HG02610 (cell line): ENCODE results near the gene BTN1A1.
"Not testable (repeated sequence)": the region's sequence is repeated elsewhere in the genome, so short reads cannot be mapped to it uniquely, and the experiment has no call there.

Experiments
- ATAC-seq: cut with Tn5 transposase; IDR thresholded peaks from one replicate; pipeline ENCODE4 v1.9.1; 2021; ENCODE audit warnings: mild to moderate bottlenecking, moderate library complexity; ENCODE audit not compliant: unreplicated experiment

Gene BTN1A1

GRCh38 chr6:26536571-26537159 is 36.6 kb downstream of the BTN1A1 start:
- no peak for ATAC-seq

GRCh38 chr6:26537160-26537845 is 37.2 kb downstream of the BTN1A1 start:
- ATAC-seq: peak; percentile 46

DNA sequence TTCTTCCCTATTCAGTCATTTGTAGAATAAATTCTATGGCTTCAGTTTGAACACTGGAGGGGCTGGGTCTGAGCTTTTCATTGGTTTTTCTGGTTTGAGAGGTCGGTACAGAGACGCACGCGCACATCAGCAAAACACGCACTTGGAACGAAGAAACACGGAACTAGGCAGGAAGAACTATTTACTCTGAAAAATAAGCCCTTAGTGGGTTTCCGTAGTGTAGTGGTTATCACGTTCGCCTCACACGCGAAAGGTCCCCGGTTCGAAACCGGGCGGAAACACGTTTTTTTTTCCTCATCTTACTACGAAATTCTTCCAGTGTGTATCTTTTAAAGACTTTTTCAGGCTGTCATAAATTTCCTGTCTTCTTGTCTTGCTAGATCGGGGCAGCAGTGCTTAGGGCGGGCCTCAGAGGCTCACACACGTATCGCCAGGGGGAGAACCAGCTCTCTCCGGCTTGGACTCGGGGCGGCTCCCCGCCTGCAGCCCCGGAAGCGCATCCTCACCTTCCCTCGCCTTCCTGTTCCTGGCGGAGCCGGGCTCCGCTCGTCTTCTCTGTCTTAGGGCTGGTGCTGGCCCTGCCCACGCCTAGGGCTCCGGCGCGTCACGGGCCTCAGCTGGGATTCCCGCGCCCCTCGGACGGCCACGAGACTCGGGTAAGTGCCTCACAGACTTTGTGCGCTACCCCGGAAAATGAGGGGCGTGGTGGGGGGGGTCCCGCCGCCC is 37.9 kb downstream of the BTN1A1 start, which contains the start of gene HMGN4:
HMGN4 (plus strand) TSS at position 521 of the 726 bp plus-strand sequence. CDS start 6,841 bp downstream, outside the sequence.
- peak; percentile 64 for ATAC-seq

GRCh38 chr6:26538572-26538902 is 38.4 kb downstream of the BTN1A1 start:
- ATAC-seq: no peak

GRCh38 chr6:26539071-26539615 is 39.0 kb downstream of the BTN1A1 start:
- ATAC-seq: no peak

- ATAC-seq: no peak
These were observed 41.5 kb downstream of the BTN1A1 start for GRCh38 chr6:26541579-26541978.

DNA sequence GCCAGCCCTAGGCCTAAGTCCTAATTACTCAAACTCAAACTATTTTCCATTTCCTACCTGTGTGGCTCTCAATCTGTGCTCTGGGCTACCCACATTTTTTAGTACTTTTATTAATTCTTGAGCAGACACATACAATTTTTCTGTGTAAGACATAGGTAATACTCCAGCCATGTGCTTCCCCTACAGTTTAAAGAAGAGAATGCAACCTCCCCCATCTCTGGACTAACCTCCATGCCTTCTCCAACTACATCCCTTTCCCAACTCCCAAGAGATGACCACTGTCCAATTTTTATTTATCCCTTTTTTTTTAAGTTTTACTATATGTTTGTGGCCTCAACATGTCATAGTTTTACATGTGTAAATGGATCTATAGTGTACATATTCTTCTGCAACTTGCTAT is 43.9 kb downstream of the BTN1A1 start:
- ATAC-seq: no peak

- ATAC-seq: no peak
These were observed 44.4 kb downstream of the BTN1A1 start for GRCh38 chr6:26544473-26544872.

GRCh38 chr6:26545627-26546026 is 45.5 kb downstream of the BTN1A1 start:
- ATAC-seq: no peak

DNA sequence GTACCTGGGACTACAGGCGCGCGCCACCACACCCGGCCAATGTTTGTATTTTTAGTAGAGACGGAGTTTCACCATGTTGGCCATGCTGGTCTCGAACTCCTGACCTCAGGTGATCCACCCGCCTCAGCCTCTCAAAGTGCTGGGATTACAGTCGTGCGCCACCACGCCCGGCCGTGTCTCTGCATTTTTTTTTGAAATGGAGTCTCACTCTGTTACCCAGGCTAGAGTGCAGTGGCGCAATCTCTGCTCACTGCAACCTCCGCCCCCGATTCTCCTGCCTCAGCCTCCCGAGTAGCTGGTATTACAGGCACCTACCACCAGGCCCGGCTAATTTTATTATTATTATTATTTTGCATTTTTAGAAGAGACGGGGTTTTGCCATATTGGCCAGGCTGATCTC is 47.3 kb downstream of the BTN1A1 start:
- ATAC-seq: not testable (repeated sequence)

- peak; percentile 31 for ATAC-seq
These were observed 50.3 kb downstream of the BTN1A1 start for GRCh38 chr6:26550250-26550993.

- ATAC-seq: no peak
These were observed 52.1 kb downstream of the BTN1A1 start for GRCh38 chr6:26552205-26552604.

DNA sequence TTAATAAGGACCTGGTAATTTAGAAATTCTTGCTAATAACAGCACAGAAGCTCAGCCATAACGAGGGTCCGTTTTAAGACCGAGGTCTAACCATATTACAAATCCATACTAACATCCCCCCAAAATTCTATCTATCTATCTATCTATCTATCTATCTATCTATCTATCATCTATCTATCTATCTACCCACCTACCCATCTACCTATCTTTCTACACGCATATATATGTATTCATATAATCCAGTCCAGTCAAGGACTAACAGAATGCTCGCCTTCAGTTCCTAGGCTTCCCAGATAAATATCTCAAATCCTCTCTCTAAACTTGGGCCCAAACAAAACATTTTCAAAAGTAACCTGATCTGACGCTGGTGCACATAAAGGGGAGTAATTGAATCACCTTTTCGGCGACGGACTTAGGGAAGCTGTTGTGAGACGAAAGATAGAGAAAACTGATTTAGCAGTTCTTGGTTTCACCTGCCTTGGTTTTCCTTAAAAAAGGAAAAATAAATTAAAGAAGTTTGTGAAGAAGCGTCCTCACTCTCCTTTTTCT is 52.6 kb downstream of the BTN1A1 start:
- ATAC-seq: no peak

- ATAC-seq: peak; percentile 36
These were observed 53.1 kb downstream of the BTN1A1 start for GRCh38 chr6:26553264-26553634.

DNA sequence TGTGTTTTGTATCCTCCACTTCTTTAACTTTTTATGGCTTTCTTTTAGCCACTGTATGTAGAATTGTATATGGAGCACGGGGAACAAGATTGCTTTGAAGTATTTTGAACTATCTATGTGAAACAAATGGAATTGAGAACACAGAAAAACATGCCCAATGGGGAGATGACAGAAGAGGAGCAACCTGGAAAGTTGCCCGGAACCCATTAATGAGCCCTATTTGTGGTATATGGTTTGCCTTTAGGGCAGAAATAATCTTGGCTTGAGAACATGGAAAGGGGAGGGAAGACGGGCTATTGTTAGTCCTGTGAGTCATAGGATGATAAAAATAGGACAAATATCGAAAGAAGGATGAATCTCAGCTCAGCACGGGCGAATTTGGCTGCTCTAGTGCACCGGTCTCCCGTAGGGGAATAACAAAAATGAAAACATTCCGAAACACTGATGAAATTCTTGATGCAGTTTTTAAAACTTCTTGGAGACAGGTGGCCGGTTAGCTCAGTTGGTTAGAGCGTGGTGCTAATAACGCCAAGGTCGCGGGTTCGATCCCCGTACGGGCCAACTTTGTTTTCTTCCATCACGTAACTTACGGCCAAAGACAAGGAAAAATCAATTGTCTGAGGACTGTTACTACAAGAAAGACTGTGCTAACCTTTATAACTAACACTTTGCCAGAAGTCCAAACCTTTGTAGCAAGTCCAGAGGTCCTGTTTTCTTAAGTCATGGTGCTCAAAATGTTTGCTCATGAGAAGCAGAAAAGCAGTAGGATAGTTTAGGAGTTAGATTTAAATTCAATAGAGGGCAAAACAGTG is 53.7 kb downstream of the BTN1A1 start:
- peak; percentile 60 for ATAC-seq

DNA sequence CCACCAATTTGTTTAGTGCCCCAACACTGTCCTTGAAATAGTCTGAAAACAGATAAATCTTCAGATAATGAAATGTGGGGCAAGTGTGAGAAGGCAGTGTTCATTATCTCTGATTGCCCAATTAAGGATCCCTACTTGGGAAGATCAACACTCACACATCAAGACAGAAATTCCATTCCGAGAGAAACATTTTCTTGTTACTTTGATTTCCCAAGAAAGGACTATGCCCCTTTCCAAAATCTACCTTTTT is 54.3 kb downstream of the BTN1A1 start:
- ATAC-seq: no peak

- ATAC-seq: no peak
These were observed 54.8 kb downstream of the BTN1A1 start for GRCh38 chr6:26554697-26555504.

GRCh38 chr6:26555505-26556262 is 55.6 kb downstream of the BTN1A1 start:
- ATAC-seq: no peak
